Stomach (tissue), 9 donors: Measurements from ENCODE around the gene SPRYD3. TPM values are rescaled to one million over a fixed set of nuclear protein-coding genes. Genes with fewer than 3 reads are reported as not detected.

ENCODE experiments used
- DNase-seq, 2 donors: peaks; one replicate each; pipeline versions ENCODE4 v3.0.0 to v3.0.0-alpha.2; 2013 to 2019
- H3K27ac ChIP-seq, 5 donors: fragments of 200-600 bp in 4 of 5; sonication (generic) in 4 of 5; one replicate each; pipeline ENCODE4 v1.5.1; 2013 to 2019; ENCODE audit warnings: mild to moderate bottlenecking in 1 of 5, moderate library complexity in 1 of 5
- H3K27me3 ChIP-seq, 3 donors: fragments of 200-600 bp; sonication (generic); one replicate each; pipeline ENCODE4 v1.5.1; 2017 to 2019; ENCODE audit warnings: mixed run types in 1 of 3
- H3K36me3 ChIP-seq, 4 donors: fragments of 200-600 bp; sonication (generic); 1 replicate in 3 of 4; 2 replicates in 1 of 4; pipeline ENCODE4 v1.5.1; 2016 to 2019
- H3K4me1 ChIP-seq, 4 donors: fragments of 200-600 bp; sonication (generic); one replicate each; pipeline ENCODE4 v1.5.1; 2016 to 2019
- H3K4me3 ChIP-seq, 4 donors: fragments of 200-600 bp; sonication (generic) in 3 of 4; one replicate each; pipeline ENCODE4 v1.5.1; 2016 to 2019; ENCODE audit warnings: mild to moderate bottlenecking in 1 of 4
- H3K9me3 ChIP-seq, 4 donors: fragments of 200-600 bp; sonication (generic); one replicate each; pipeline ENCODE4 v1.5.1; 2016 to 2019
- EP300 ChIP-seq: sonication (generic); formaldehyde crosslinking; IDR thresholded peaks from one replicate; pipeline ENCODE4 v1.6.1; 2017; ENCODE audit warnings: antibody characterized with exemption
- POLR2A ChIP-seq, 4 donors: fragments of 450-650 bp; IDR thresholded peaks; one replicate each; pipeline ENCODE4 v1.6.1; 2016; ENCODE audit warnings: antibody characterized with exemption in 4 of 4, control low read depth in 2 of 4, mild to moderate bottlenecking in 1 of 4, moderate library complexity in 1 of 4
- POLR2AphosphoS5 ChIP-seq, 3 donors: sonication (generic); formaldehyde crosslinking; IDR thresholded peaks; one replicate each; pipeline ENCODE4 v1.6.1; 2016; ENCODE audit warnings: antibody characterized with exemption in 3 of 3
- WGBS, 5 donors: extraction: QIAGEN DNeasy Blood & Tissue Kit in 3 of 5; methylation state at CpG; one replicate each; pipeline versions ENCODE4 v1.1.5 to v1.1.7; 2013 to 2018; 5-methylcytosine and 5-hydroxymethylcytosine counted together
- intact Hi-C: fragments of 100-400 bp; cut with DNase I; formaldehyde crosslinking; loops from one replicate; pipeline ENCODE4 v1.15.1; 2023; ENCODE audit warnings: low total_unique reads
- polyA plus RNA-seq, 3 donors: library from polyadenylated mRNA; stranded (reverse); fragments of 200-250 nt; gene quantifications; one replicate each; pipeline ENCODE4 v1.2.3, GENCODE V29; 2013
- total RNA-seq, 5 donors: library from RNA; depleted of rRNA; stranded (reverse); fragments of >200 nt; gene quantifications; one replicate each; pipeline versions ENCODE4 v1.1.0 to v1.2.3, GENCODE V29; 2014 to 2016
- TF ChIP-seq, protein P1 (sequence below), 7 experiments: fragments of 450-650 bp in 4 of 7; fragments of 200-600 bp in 3 of 7; sonication (generic) in 3 of 7; IDR thresholded peaks; one replicate each; pipeline ENCODE4 v1.5.1; 2016 to 2019; ENCODE audit warnings: antibody characterized with exemption in 7 of 7, control low read depth in 2 of 7, mild to moderate bottlenecking in 1 of 7
- donor health status: healthy with polysubstance abuse.
- donor health status: Bipolar disorder and iron deficiency.
- donor health status: healthy.

SPRYD3 gene
- total and polyA plus RNA-seq, 8 donors, result 17.8 to 99.8 (median 30.2) TPM

DNA sequence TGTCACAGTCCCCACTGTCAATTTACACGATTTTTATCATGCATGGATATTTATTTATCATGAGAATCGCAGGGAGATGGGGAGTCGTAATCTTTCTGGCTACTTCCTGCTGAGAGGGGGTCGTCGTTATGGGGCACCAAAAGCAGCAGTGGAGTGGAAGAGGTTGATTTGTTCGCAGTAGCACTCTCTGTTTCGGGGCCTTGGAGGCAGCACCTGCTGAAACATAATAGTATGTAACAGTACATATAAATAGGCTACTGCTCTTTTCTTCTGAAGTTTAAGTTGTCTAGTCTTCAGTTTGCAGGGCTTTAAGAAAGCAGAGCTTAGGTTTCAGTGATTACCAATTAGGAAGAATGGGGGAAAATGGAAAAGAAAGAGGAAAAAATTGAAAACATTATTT is 27.9 kb upstream of the SPRYD3 start:
- WGBS, 5 donors, result 52 to 65% (median 56%) methylated on average over 7 of the region's 7 CpGs
- Histone ChIP-seq H3K36me3 (peaks cover 0 to 2% (median 0%) of the 10 kb centered on the region in 4 donors), H3K4me1 (peaks cover 0 to 20% (median 8%) of the 10 kb centered on the region in 4 donors), H3K4me3 (no peak overlapping the region), H3K27me3 (no peaks in the 10 kb centered on the region), H3K9me3 (no peaks in the 10 kb centered on the region), H3K27ac (no peak overlapping the region)
- intact Hi-C loops, result no loop called here
- no peak for DNase-seq
- TF ChIP-seq POLR2A (IDR thresholded peaks at IDR 0.05) (no peak), POLR2AphosphoS5 (IDR thresholded peaks at IDR 0.05) (no peak)
- TF ChIP-seq, protein P1, sequence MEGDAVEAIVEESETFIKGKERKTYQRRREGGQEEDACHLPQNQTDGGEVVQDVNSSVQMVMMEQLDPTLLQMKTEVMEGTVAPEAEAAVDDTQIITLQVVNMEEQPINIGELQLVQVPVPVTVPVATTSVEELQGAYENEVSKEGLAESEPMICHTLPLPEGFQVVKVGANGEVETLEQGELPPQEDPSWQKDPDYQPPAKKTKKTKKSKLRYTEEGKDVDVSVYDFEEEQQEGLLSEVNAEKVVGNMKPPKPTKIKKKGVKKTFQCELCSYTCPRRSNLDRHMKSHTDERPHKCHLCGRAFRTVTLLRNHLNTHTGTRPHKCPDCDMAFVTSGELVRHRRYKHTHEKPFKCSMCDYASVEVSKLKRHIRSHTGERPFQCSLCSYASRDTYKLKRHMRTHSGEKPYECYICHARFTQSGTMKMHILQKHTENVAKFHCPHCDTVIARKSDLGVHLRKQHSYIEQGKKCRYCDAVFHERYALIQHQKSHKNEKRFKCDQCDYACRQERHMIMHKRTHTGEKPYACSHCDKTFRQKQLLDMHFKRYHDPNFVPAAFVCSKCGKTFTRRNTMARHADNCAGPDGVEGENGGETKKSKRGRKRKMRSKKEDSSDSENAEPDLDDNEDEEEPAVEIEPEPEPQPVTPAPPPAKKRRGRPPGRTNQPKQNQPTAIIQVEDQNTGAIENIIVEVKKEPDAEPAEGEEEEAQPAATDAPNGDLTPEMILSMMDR (IDR thresholded peaks at IDR 0.05), result no peak

DNA sequence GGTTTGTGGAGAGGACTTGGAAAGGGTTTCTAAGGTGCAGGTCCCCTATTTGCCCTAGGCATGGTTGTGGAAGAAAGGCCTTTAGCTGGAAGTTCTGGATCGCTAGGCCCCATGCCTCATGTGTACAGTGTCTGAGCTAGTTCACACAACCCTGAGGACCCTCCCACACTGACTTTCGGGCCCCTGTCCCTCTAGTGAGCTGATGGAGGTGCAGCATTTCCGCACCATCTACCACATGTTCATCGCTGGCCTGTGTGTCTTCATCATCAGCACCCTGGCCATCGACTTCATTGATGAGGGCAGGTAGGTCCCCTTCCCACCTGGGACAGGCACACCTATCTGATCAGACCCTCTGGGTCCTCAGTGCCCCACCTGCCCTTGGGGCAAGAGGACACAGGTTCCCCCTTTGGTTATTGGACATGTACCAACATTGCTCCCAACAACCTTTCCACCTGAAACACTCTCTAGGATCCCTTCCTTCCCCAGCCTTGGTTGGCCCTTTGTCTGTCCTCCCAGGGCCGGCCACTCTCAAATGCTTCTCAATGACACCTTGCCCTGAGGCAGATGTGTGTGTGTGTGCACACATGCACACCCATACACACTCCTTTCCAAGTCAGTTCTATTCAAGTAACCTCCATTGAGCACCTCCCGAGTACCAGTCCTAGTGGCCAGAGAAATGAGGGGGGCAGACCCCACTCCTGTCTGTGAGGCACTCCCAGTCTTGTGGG is 26.7 kb upstream of the SPRYD3 start:
- DNase-seq, result peak in 1 of 2 donors; percentile 11
- peaks cover 0 to 7% (median 5%) of the 10 kb centered on the region in 4 donors for H3K36me3 ChIP-seq
- H3K4me1 ChIP-seq, result peaks cover 0 to 23% (median 8%) of the 10 kb centered on the region in 4 donors
- TF ChIP-seq, protein P1 (IDR thresholded peaks at IDR 0.05), result no peak
- no peak for TF ChIP-seq EP300
- no peak for TF ChIP-seq POLR2AphosphoS5 (IDR thresholded peaks at IDR 0.05)
- TF ChIP-seq POLR2A (IDR thresholded peaks at IDR 0.05), result no peak
- no peak overlapping the region for H3K4me3 ChIP-seq
- H3K9me3 ChIP-seq, result no peaks in the 10 kb centered on the region
- WGBS, 5 donors, result 88 to 95% (median 92%) methylated on average over 7 of the region's 7 CpGs
- intact Hi-C loops, result no loop called here
- H3K27ac ChIP-seq, result no peak overlapping the region
- no peaks in the 10 kb centered on the region for H3K27me3 ChIP-seq

DNA sequence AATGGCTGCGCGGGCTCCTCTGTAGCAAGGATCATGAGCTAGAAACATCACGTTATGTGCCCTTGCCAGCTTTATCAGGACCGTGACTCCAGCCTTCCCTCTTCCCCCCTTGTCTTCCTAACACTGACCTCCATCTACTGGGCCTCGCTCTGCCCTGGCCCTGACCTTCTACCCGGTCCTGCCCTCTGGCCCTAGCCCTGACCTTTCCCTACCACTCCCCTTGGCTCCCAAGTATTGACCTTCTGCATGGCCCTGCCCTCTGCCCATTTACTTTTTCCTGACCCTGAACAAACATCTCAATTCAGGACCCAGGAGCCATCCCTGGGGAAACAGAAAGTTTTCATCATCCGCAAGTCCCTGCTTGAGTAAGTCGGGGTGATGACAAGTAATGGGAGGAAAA is 26.1 kb upstream of the SPRYD3 start:
- intact Hi-C loops, result no loop called here
- peaks cover 0 to 9% (median 8%) of the 10 kb centered on the region in 4 donors for H3K36me3 ChIP-seq
- H3K4me3 ChIP-seq, result no peak overlapping the region
- WGBS, 5 donors, result 88 to 95% (median 91%) methylated on average over 8 of the region's 8 CpGs
- H3K9me3 ChIP-seq, result no peaks in the 10 kb centered on the region
- H3K4me1 ChIP-seq, result peaks cover 0 to 23% (median 8%) of the 10 kb centered on the region in 4 donors
- H3K27me3 ChIP-seq, result no peaks in the 10 kb centered on the region
- H3K27ac ChIP-seq, result no peak overlapping the region
- TF ChIP-seq POLR2A (IDR thresholded peaks at IDR 0.05), result no peak
- no peak for TF ChIP-seq EP300
- no peak for TF ChIP-seq POLR2AphosphoS5 (IDR thresholded peaks at IDR 0.05)
- TF ChIP-seq, protein P1 (IDR thresholded peaks at IDR 0.05), result no peak
- peak in 1 of 2 donors; percentile 1 for DNase-seq

DNA sequence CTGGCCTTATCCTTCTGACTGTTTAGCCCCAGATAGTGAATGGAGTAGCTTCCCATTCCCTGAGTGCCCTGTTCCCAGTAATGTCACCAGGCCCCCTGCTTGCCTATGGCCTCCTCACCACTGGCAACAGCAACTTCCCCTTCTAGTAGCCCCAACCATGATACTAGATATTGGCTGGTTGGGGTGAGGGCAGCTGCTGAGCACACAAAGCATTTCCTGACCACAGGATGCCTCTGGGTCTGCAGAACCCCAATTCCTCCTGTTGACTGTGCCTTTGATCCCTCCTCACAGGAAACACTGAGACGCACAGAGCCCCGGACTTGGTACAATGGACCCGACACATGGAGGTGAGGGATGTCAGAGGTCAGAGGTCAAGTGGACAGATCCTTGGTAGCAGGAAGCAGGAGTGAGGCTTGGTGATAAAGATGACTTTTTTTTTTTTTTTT is 24.7 kb upstream of the SPRYD3 start:
- Histone ChIP-seq H3K4me1 (peaks cover 4 to 34% (median 14%) of the 10 kb centered on the region in 4 donors), H3K27me3 (no peaks in the 10 kb centered on the region), H3K9me3 (no peaks in the 10 kb centered on the region), H3K36me3 (peaks cover 0 to 9% (median 8%) of the 10 kb centered on the region in 4 donors), H3K4me3 (no peak overlapping the region), H3K27ac (peak overlapping the region in 3 of 5 donors; percentile 10 to 42 (median 39))
- intact Hi-C loops, result loop anchor here (5.0 kb wide), 1 partner anchor 37 kb away; no protein-coding TSS in a partner anchor
- 41 to 60% (median 52%) methylated on average over 3 of the region's 3 CpGs for WGBS, 5 donors
- peak in 1 of 2 donors; percentile 32 for DNase-seq
- TF ChIP-seq, protein P1 (IDR thresholded peaks at IDR 0.05), result no peak
- TF ChIP-seq EP300 (no peak), POLR2A (IDR thresholded peaks at IDR 0.05) (no peak), POLR2AphosphoS5 (IDR thresholded peaks at IDR 0.05) (no peak)
